ENCODE measurements around the gene ARMC10.
"Not testable (repeated sequence)": the region's sequence is repeated elsewhere in the genome, so short reads cannot be mapped to it uniquely, and the experiment has no call there.

ARMC10 gene

GRCh38 chr7:103074519-103075336 lies at the start of gene ARMC10, which contains the start of gene FBXL13:
Gene ARMC10, plus strand, starts transcription at chr7:103075140. Its CDS starts 133 bp downstream, at chr7:103075273.
Gene FBXL13, minus strand, starts transcription at chr7:103074796.
- DNase-seq (ENCODE audit: low read depth) = peak; percentile 86

- no peak for DNase-seq (ENCODE audit: low read depth)
These were observed 49.6 kb upstream of the ARMC10 start for GRCh38 chr7:103025341-103025740.

GRCh38 chr7:103031024-103031423 lies 43.9 kb upstream of the ARMC10 start:
- no peak for DNase-seq (ENCODE audit: low read depth)

DNA sequence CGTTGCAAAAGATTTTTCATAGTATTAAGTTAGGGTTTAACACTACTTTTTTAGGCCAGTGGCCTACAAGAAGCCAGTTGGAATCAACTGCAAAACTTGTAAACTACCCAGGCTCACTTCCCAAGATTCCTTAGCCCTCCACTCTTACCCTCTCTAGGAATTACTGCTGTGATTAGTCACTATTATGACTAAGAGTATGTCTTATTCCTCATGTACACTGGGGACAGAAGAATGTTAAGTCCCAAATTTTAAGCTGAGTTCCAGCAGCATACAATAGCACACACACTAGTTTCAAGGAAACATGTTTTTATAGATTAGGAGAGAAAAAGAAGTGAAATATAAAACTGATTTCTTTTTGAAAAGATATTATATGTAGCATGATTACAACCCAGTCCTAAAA lies 43.2 kb upstream of the ARMC10 start:
- no peak for DNase-seq (ENCODE audit: low read depth)

DNA sequence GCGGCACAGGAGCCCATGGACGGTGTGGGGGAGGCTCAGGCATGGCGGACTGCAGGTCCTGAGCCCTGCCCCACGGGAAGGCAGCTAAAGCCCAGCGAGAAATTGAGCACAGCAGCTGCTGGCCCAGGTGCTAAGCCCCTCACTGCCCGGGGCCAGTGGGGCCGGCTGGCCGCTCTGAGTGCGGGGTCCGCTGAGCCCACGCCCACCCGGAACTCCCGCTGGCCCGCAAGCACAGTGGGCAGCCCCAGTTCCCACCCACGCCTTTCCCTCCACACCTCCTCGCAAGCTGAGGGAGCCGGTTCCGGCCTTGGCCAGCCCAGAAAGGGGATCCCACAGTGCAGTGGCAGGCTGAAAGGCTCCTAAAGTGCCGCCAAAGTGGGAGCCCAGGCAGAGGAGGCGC lies 40.6 kb upstream of the ARMC10 start:
- DNase-seq (ENCODE audit: low read depth) = not testable (repeated sequence)

- DNase-seq (ENCODE audit: low read depth) = no peak
These were observed 37.5 kb upstream of the ARMC10 start for GRCh38 chr7:103037476-103037822.

DNA sequence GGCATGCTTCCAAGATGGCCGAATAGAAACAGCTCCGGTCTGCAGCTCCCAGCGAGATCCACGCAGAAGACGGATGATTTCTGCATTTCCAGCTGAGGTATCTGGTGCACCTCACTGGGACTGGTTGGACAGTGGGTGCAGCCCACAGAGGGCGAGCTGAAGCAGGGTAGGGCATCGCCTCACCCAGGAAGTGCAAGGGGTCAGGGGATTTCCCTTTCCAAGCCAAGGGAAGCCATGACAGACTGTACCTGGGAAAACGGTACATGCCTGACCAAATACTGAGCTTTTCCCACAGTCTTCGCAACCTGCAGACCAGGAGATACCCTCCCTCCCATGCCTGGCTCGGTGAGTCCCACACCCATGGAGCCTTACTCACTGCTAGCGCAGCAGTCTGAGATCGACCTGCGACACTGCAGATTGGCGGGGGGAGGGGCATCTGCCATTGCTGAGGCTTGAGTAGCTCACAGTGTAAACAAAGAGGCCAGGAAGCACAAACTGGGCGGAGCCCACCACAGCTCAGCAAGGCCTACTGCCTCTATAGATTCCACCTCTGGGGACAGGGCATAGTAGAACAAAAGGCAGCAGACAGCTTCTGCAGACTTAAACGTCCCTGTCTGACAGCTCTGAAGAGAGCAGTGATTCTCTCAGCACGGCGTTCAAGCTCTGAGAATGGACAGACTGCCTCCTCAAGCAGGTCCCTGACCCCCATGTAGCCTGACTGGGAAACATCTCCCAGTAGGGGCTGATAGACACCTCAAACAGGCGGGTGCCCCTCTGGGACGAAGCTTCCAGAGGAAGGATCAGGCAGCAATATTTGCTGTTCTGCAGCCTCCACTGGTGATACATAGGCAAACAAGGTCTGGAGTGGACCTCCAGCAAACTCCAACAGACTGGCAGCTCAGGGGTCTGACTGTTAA lies 36.9 kb upstream of the ARMC10 start:
- DNase-seq (ENCODE audit: low read depth) = not testable (repeated sequence)

GRCh38 chr7:103041815-103042214 lies 33.1 kb upstream of the ARMC10 start:
- DNase-seq (ENCODE audit: low read depth) = not testable (repeated sequence)

DNA sequence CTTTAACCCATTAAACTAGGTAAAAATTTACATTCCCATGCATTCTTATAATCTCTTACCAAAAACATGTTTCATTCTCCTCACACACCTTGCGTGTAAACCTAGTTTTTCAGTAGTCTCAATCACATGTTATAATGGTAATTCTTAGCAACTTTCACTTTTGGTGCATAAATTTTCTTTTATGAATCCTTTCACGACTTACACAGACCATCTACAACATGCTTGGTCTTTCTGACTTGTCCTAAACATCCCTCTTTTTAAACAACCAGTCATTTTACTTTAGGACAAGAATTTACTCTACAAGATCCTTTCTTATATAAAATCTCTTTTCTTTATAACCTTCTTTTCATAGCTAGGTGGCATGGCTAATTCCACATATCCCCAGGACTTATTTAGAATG lies 26.1 kb upstream of the ARMC10 start:
- DNase-seq (ENCODE audit: low read depth) = no peak

DNA sequence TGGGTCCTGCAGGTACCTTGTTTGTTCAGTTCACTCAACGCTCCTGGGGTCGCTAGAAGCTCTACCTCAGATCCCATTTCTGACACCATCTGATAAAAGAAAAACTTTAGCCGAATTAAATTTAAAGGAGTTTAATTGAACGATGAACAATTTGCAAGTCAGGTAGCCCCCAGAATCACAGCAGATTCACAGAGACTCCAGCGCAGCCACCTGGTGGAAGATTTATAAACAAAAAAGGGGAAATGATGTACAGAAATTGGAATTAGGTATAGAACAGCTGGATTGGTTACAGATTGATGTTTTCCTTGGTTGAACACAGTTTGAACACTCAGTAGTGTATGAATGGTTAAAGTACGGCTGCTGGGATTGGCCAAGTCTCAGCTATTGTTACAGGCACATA lies 23.4 kb upstream of the ARMC10 start:
- DNase-seq (ENCODE audit: low read depth) = no peak

GRCh38 chr7:103056006-103056405 lies 18.9 kb upstream of the ARMC10 start:
- not testable (repeated sequence) for DNase-seq (ENCODE audit: low read depth)

- DNase-seq (ENCODE audit: low read depth) = no peak
These were observed 16.8 kb upstream of the ARMC10 start for GRCh38 chr7:103058122-103058521.

- no peak for DNase-seq (ENCODE audit: low read depth)
These were observed 15.5 kb upstream of the ARMC10 start for GRCh38 chr7:103059471-103059870.

DNA sequence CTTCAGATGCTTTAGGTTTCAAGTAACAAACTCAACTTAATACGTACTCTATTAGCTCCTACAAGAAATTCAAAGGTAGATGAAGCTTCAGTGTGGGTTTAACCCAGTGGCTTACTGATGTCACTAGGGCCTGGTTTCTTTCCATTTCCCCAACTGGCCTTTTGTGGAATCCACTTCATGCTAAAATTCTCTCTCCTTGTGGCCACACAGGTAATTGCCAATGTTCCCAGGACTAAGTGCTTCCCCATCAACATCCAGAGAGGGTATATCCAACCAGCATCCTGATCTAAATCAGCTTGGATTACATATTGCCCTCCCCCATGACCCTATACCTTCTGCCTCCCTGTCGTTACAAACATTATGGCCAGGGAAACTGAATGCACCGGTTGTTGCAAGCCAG lies 11.0 kb upstream of the ARMC10 start:
- no peak for DNase-seq (ENCODE audit: low read depth)

GRCh38 chr7:103065667-103066066 lies 9.3 kb upstream of the ARMC10 start:
- DNase-seq (ENCODE audit: low read depth) = no peak

GRCh38 chr7:103068414-103069403 lies 6.2 kb upstream of the ARMC10 start:
- DNase-seq (ENCODE audit: low read depth) = no peak

GRCh38 chr7:103071000-103071399 lies 3.9 kb upstream of the ARMC10 start:
- no peak for DNase-seq (ENCODE audit: low read depth)

GRCh38 chr7:103073989-103074518 lies 886 bp upstream of the ARMC10 start:
- DNase-seq (ENCODE audit: low read depth) = no peak

DNA sequence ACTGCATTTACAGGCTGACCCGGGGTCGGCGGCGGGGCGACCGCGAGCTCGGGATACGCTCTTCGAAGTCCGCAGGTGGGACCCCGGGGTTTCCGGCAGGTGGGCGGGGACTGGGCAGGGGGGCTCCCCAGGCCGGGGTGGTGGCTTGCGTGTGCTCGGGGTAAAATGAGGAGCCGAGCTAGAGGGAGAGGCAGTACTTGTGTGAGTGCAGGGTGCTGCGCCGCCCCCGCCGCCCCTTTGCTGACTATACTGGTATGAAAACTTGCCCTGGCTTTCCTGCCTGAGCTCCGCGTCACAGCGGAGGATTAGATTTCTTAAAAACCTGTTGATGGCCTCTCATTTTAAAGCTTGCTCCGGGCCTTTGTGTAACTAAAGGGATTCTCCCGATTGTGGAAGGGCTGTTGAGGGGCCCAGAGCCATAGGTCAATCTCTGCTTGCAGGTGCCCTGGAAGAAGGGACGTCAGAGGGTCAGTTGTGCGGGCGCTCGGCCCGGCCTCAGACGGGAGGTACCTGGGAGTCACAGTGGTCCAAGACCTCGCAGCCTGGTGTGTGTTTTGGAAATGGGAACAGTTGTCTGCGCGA lies 488 bp downstream of the ARMC10 start:
- peak; percentile 58 for DNase-seq (ENCODE audit: low read depth)

GRCh38 chr7:103076764-103077163 lies 1.8 kb downstream of the ARMC10 start:
- DNase-seq (ENCODE audit: low read depth) = no peak

GRCh38 chr7:103077318-103077717 lies 2.4 kb downstream of the ARMC10 start:
- DNase-seq (ENCODE audit: low read depth) = no peak

All from T-helper 22 cell (primary cell).